ENCODE measurements around the gene OR2V2. TPM values are rescaled to one million over a fixed set of nuclear protein-coding genes. Genes with fewer than 3 reads are reported as not detected.
"Not testable (repeated sequence)": the region's sequence is repeated elsewhere in the genome, so short reads cannot be mapped to it uniquely, and the experiment has no call there.

The OR2V2 gene
- total and polyA plus RNA-seq, 4 donors, result not detected

DNA sequence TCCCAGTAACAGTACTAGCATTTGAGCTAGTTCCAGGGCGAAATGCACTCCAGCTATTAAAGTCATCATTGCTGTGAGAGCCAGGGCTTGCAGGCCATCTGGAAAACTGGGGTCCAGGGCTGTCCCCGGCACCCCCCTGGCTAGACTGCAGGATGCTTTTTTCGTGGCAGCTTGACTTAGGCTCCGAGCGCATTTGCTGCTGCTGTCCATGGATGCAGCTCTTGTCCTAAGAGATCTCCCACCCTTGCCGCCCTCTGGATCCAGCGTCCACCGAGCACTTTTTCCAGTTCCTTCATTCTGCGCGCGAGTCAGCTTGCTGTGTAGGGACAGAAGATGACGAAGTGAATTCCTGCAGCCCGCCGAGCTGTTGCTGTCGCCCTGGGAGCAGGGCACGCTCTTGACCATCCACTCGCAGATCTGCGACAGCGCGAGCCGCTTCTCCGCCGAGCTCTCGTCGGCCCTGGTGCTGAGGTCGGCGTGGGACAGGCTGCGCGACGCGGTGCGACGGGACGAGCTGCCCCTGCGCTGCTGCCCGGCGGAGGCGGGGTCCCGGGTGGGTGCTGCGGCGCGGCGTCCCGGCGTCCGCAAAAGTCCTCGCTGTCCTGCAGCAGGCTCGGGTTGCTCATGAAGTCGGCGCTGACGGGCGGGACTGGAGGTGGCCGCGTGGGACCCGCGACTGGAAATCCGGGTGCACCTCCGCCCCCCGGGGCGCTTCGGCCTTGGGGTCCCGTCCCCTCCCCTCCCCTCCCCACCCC lies 47.1 kb upstream of the OR2V2 start:
- 4 to 5% methylated on average over 56 to 62 of the region's 62 CpGs for WGBS, 2 donors
- no peak overlapping the region for H3K4me3 ChIP-seq

DNA sequence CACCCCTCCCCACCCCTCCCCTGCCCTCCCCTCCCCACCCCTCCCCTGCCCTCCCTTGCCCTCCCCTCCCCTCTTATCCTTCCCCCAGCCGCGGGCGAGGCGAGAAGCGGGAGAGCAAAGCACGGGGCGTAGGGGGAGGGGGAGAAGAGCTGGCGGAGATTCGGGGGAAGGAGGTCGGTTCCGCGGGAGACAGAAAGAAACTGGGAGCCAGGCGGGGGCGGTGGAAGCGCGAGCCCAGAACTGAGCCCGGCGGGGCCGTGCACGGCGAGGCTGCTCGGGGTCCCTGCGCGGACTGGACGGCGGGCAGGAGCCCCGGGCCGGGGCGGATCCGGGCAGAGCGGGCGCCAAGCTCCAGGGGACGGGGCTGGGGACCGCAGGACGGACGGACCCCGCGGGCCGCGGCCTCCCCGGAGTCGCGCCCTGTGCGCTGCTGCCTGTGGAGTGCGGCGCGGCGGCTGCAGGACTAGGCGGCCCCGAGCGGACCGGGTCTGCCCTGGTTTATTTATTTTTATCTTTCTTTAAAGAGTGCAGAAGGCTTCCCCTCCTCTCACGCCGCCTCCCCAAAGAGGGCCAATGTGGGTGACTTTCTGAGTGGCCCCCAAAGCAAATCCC lies 46.2 kb upstream of the OR2V2 start:
- 3% methylated on average over 10 of the region's 54 CpGs; no CpG with 5 or more reads in 1 of the 2 donors for WGBS, 2 donors
- ATAC-seq (ENCODE audit: insufficient read depth, low FRiP score); DNase-seq: not testable (repeated sequence)

More for the DNA sequence above, 47.1 kb upstream of the OR2V2 start:
- H3K9me3 ChIP-seq (ENCODE audit: control insufficient read depth in 4 of 4, insufficient read depth in 3 of 4, low read length in 3 of 4), result peaks cover 0 to 11% (median 0%) of the 10 kb centered on the region in 4 donors
- no peaks in the 10 kb centered on the region for H3K36me3 ChIP-seq (ENCODE audit: control insufficient read depth in 4 of 4, insufficient read depth in 4 of 4, low read length in 4 of 4)
- H3K27ac ChIP-seq (ENCODE audit: low read depth in 1 of 2, low read length in 1 of 2), result no peak overlapping the region
- H3K4me1 ChIP-seq (ENCODE audit: control insufficient read depth in 5 of 5, insufficient read depth in 5 of 5, low read length in 5 of 5), result peaks cover 0 to 8% (median 0%) of the 10 kb centered on the region in 5 donors
- TF ChIP-seq, protein P1, sequence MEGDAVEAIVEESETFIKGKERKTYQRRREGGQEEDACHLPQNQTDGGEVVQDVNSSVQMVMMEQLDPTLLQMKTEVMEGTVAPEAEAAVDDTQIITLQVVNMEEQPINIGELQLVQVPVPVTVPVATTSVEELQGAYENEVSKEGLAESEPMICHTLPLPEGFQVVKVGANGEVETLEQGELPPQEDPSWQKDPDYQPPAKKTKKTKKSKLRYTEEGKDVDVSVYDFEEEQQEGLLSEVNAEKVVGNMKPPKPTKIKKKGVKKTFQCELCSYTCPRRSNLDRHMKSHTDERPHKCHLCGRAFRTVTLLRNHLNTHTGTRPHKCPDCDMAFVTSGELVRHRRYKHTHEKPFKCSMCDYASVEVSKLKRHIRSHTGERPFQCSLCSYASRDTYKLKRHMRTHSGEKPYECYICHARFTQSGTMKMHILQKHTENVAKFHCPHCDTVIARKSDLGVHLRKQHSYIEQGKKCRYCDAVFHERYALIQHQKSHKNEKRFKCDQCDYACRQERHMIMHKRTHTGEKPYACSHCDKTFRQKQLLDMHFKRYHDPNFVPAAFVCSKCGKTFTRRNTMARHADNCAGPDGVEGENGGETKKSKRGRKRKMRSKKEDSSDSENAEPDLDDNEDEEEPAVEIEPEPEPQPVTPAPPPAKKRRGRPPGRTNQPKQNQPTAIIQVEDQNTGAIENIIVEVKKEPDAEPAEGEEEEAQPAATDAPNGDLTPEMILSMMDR (IDR thresholded peaks at IDR 0.05; ENCODE audit: control extremely low read depth, extremely low read depth), result no peak
- H3K27me3 ChIP-seq (ENCODE audit: control insufficient read depth in 3 of 3, insufficient read depth in 3 of 3, low read length in 2 of 3), result peaks cover 9 to 30% (median 23%) of the 10 kb centered on the region in 3 donors
- ATAC-seq (ENCODE audit: insufficient read depth, low FRiP score) (no peak), DNase-seq (no peak)
- H3K9ac ChIP-seq (ENCODE audit: insufficient read depth in 1 of 2, low read length in 2 of 2), result no peak overlapping the region

DNA sequence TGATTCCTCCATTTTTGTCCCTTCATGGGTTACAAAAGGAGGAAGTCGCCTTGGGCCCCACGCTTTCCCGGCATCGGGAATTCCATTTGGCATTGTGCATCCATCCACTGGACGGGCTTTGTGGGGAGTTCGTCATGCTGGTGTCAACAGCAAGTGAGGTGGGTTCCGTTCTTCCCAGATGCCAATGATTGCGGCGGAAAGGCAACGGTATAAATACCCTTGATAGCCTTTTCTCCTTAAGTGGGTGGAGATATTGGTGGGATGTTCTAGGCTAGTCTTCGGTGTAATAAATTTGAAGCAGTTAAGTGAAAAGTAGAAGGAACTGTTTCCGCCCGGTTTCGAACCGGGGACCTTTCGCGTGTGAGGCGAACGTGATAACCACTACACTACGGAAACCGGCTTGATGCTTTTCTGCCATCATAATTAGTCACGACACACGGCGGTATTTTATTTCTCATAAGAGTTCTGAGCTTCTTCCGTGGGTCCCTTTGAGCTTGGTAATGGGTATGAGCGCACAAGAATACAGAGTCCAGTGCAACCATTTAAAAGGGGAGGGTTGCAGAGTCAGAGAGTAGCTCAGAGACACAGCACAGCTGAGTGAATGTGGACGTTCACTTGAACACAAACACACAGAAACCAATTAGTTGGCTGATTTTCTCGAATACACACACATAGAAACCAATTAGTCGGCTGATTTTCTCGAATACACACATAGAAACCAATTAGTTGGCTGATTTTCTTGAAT lies 45.3 kb upstream of the OR2V2 start:
- DNase-seq; H3K27ac ChIP-seq (ENCODE audit: low read depth in 1 of 2, low read length in 1 of 2); H3K4me1 ChIP-seq (ENCODE audit: control insufficient read depth in 5 of 5, insufficient read depth in 5 of 5, low read length in 5 of 5); H3K36me3 ChIP-seq (ENCODE audit: control insufficient read depth in 4 of 4, insufficient read depth in 4 of 4, low read length in 4 of 4); H3K4me3 ChIP-seq; H3K9ac ChIP-seq (ENCODE audit: insufficient read depth in 1 of 2, low read length in 2 of 2); ATAC-seq (ENCODE audit: insufficient read depth, low FRiP score): not testable (repeated sequence)
- Histone ChIP-seq H3K27me3 (ENCODE audit: control insufficient read depth in 3 of 3, insufficient read depth in 3 of 3, low read length in 2 of 3) (peaks cover 9 to 39% (median 28%) of the 10 kb centered on the region in 3 donors), H3K9me3 (ENCODE audit: control insufficient read depth in 4 of 4, insufficient read depth in 3 of 4, low read length in 3 of 4) (peaks cover 0 to 11% (median 0%) of the 10 kb centered on the region in 4 donors)
- WGBS, 2 donors, result no CpG with 5 or more reads among the region's 30 CpGs

More for the DNA sequence above, 46.2 kb upstream of the OR2V2 start:
- Histone ChIP-seq H3K27me3 (ENCODE audit: control insufficient read depth in 3 of 3, insufficient read depth in 3 of 3, low read length in 2 of 3) (peaks cover 9 to 38% (median 28%) of the 10 kb centered on the region in 3 donors), H3K9me3 (ENCODE audit: control insufficient read depth in 4 of 4, insufficient read depth in 3 of 4, low read length in 3 of 4) (peaks cover 0 to 11% (median 0%) of the 10 kb centered on the region in 4 donors)
- not testable (repeated sequence) for H3K9ac ChIP-seq (ENCODE audit: insufficient read depth in 1 of 2, low read length in 2 of 2); H3K4me1 ChIP-seq (ENCODE audit: control insufficient read depth in 5 of 5, insufficient read depth in 5 of 5, low read length in 5 of 5); H3K36me3 ChIP-seq (ENCODE audit: control insufficient read depth in 4 of 4, insufficient read depth in 4 of 4, low read length in 4 of 4); H3K27ac ChIP-seq (ENCODE audit: low read depth in 1 of 2, low read length in 1 of 2); H3K4me3 ChIP-seq

DNA sequence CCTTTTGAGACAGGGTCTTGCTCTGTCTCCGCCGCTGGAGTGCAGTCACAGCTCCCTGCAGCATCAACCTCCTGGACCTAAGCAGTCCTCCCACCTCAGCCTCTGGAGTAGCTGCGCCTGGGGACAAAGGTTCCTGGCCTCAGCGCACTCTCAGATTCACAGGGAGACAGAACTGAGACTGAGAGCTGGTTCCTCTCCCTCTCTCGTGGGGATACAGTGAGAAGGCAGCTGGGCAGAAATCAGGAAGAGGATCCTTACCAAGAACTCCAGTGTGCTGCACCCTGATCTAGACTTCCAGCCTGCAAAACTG lies 43.2 kb upstream of the OR2V2 start:
- not testable (repeated sequence) for H3K4me3 ChIP-seq; ATAC-seq (ENCODE audit: insufficient read depth, low FRiP score); H3K4me1 ChIP-seq (ENCODE audit: control insufficient read depth in 5 of 5, insufficient read depth in 5 of 5, low read length in 5 of 5); H3K9ac ChIP-seq (ENCODE audit: insufficient read depth in 1 of 2, low read length in 2 of 2); H3K27ac ChIP-seq (ENCODE audit: low read depth in 1 of 2, low read length in 1 of 2); H3K36me3 ChIP-seq (ENCODE audit: control insufficient read depth in 4 of 4, insufficient read depth in 4 of 4, low read length in 4 of 4); DNase-seq
- peaks cover 10 to 49% (median 27%) of the 10 kb centered on the region in 3 donors for H3K27me3 ChIP-seq (ENCODE audit: control insufficient read depth in 3 of 3, insufficient read depth in 3 of 3, low read length in 2 of 3)
- 6 to 10% methylated on average over 5 of the region's 5 CpGs for WGBS, 2 donors
- peaks cover 0 to 11% (median 0%) of the 10 kb centered on the region in 4 donors for H3K9me3 ChIP-seq (ENCODE audit: control insufficient read depth in 4 of 4, insufficient read depth in 3 of 4, low read length in 3 of 4)

DNA sequence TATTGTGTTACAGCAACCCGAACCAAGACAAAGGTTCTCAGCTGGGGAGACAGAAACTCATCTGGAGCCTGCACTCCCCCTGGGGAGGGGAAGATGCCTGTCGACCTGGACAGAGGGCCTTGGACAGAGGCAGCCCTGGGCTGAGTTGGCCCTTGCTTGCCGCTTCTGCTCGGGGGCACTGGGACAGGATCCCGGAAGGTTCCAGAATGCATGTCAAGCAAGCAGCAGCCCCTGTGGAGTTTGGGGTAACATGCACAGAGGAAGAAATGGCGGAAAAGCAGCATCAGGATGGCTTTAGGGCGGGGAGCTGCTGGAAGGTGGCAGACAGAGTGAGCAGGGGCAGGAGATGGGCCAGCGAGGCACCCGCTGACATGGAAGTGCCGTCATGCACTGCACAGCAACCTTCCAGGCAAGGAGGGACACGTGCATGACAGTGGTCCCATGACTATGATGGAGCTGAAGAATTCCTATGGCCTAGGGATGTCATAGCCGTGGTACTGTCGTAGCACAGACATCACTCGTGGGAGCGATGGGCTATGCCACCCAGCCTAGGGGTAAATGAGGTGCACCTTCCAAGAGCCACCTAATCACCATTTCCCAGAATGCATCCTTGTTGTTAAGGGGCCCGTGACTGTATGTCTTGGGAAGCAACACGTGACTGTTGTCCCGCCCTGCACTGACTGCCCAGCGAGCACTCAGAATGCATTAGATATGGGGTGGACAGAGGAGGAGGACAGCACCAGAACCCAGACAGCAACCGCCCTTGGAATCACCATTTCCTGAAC lies 42.6 kb upstream of the OR2V2 start:
- not testable (repeated sequence) for H3K36me3 ChIP-seq (ENCODE audit: control insufficient read depth in 4 of 4, insufficient read depth in 4 of 4, low read length in 4 of 4); H3K4me1 ChIP-seq (ENCODE audit: control insufficient read depth in 5 of 5, insufficient read depth in 5 of 5, low read length in 5 of 5); H3K9ac ChIP-seq (ENCODE audit: insufficient read depth in 1 of 2, low read length in 2 of 2); H3K9me3 ChIP-seq (ENCODE audit: control insufficient read depth in 4 of 4, insufficient read depth in 3 of 4, low read length in 3 of 4); H3K4me3 ChIP-seq; ATAC-seq (ENCODE audit: insufficient read depth, low FRiP score); DNase-seq; H3K27ac ChIP-seq (ENCODE audit: low read depth in 1 of 2, low read length in 1 of 2)
- H3K27me3 ChIP-seq (ENCODE audit: control insufficient read depth in 3 of 3, insufficient read depth in 3 of 3, low read length in 2 of 3), result peaks cover 4 to 44% (median 21%) of the 10 kb centered on the region in 3 donors
- 23 to 68% methylated on average over 11 to 20 of the region's 20 CpGs for WGBS, 2 donors

Measured in lung (tissue), 12 donors.